ENCODE measurements around the gene STAU1.

STAU1 gene

GRCh38 chr20:49233226-49233625 is 45.1 kb upstream of the STAU1 start:
- Histone ChIP-seq H3K9me3 (ENCODE audit: control insufficient read depth, insufficient read depth, low read depth, low read length) (no peaks in the 10 kb centered on the region), H3K4me3 (ENCODE audit: low read depth, low read length) (no peak overlapping the region), H3K36me3 (ENCODE audit: control insufficient read depth in 2 of 2, insufficient read depth in 1 of 2, low read length in 2 of 2) (peaks cover 21 to 86% of the 10 kb centered on the region in 2 experiments; a peak in 2 of 3 replicates), H3K27ac (ENCODE audit: extremely low read depth, low read depth, low read length) (no peak overlapping the region), H3K4me1 (ENCODE audit: control insufficient read depth, insufficient read depth, low read length) (no peaks in the 10 kb centered on the region)
- POLR2A ChIA-PET, result interaction anchor here (0.6 kb wide), 1 partner anchor 44 kb away, joined by 4 read pairs; no protein-coding TSS in a partner anchor
- no peak for TF ChIP-seq ZNF629 (tag by site-specific recombination; IDR thresholded peaks at IDR 0.05)
- TF ChIP-seq HOXA7 (CRISPR knock-in tag; IDR thresholded peaks at IDR 0.05; ENCODE audit: borderline replicate concordance), result no peak
- no peak for TF ChIP-seq ZNF138 (tag by site-specific recombination; IDR thresholded peaks at IDR 0.05; ENCODE audit: borderline replicate concordance)
- TF ChIP-seq ZBTB21 (tag by site-specific recombination; IDR thresholded peaks at IDR 0.05), result no peak
- no peak for TF ChIP-seq MZF1 (tag by site-specific recombination; IDR thresholded peaks at IDR 0.05; ENCODE audit: borderline replicate concordance)
- no peak for TF ChIP-seq ZNF324 (tag by site-specific recombination; IDR thresholded peaks at IDR 0.05)
- TF ChIP-seq IKZF3 (tag by site-specific recombination; IDR thresholded peaks at IDR 0.05), result no peak
- no peak for TF ChIP-seq ZNF404 (tag by site-specific recombination; IDR thresholded peaks at IDR 0.05)
- no peak for TF ChIP-seq ZNF747 (tag by site-specific recombination; IDR thresholded peaks at IDR 0.05)
- TF ChIP-seq ZNF785 (tag by site-specific recombination; IDR thresholded peaks at IDR 0.05), result no peak
- no peak for TF ChIP-seq ZSCAN18 (tag by site-specific recombination; IDR thresholded peaks at IDR 0.05)
- no peak for TF ChIP-seq ZNF621 (tag by site-specific recombination; IDR thresholded peaks at IDR 0.05)
- TF ChIP-seq SALL2 (tag by site-specific recombination; IDR thresholded peaks at IDR 0.05; ENCODE audit: borderline replicate concordance), result no peak
- CTCF ChIA-PET, result interaction anchor here (2.5 kb wide), 1 partner anchor 13 kb away, joined by 8 read pairs; no protein-coding TSS in a partner anchor

- Histone ChIP-seq H3K36me3 (ENCODE audit: control insufficient read depth in 2 of 2, insufficient read depth in 1 of 2, low read length in 2 of 2) (peaks cover 24 to 84% of the 10 kb centered on the region in 2 experiments), H3K4me3 (ENCODE audit: low read depth, low read length) (no peak overlapping the region), H3K4me1 (ENCODE audit: control insufficient read depth, insufficient read depth, low read length) (no peaks in the 10 kb centered on the region), H3K9me3 (ENCODE audit: control insufficient read depth, insufficient read depth, low read depth, low read length) (no peaks in the 10 kb centered on the region), H3K27ac (ENCODE audit: extremely low read depth, low read depth, low read length) (no peak overlapping the region)
- TF ChIP-seq ZNF280D (tag by site-specific recombination; IDR thresholded peaks at IDR 0.05) (no peak), ZNF580 (tag by site-specific recombination; IDR thresholded peaks at IDR 0.05) (no peak), ZXDB (tag by site-specific recombination; IDR thresholded peaks at IDR 0.05) (no peak), ZNF19 (tag by site-specific recombination; IDR thresholded peaks at IDR 0.05; ENCODE audit: low read depth) (no peak), TRIM28 (IDR thresholded peaks at IDR 0.05; ENCODE audit: borderline replicate concordance, low read length) (no peak), ZFP37 (tag by site-specific recombination; IDR thresholded peaks at IDR 0.05) (no peak), ZNF639 (tag by site-specific recombination; IDR thresholded peaks at IDR 0.05) (no peak), SALL2 (tag by site-specific recombination; IDR thresholded peaks at IDR 0.05; ENCODE audit: borderline replicate concordance) (no peak), ZNF214 (tag by site-specific recombination; IDR thresholded peaks at IDR 0.05; ENCODE audit: borderline replicate concordance) (no peak), ZNF704 (tag by site-specific recombination; IDR thresholded peaks at IDR 0.05) (no peak)
- POLR2A ChIA-PET, result interaction anchor here (0.6 to 1.8 kb wide), 2 partner anchors 12 to 52 kb away, joined by 3 to 6 read pairs; no protein-coding TSS in a partner anchor
- CTCF ChIA-PET, result interaction anchor here (1.3 to 2.5 kb wide), 2 partner anchors 15 to 99 kb away, joined by 3 to 8 read pairs; no protein-coding TSS in a partner anchor
Observed at GRCh38 chr20:49231471-49231870, 43.3 kb upstream of the STAU1 start.
